ENCODE measurements around the gene VN1R2. TPM values are rescaled to one million over a fixed set of nuclear protein-coding genes. Genes with fewer than 3 reads are reported as not detected.
"Not testable (repeated sequence)": the region's sequence is repeated elsewhere in the genome, so short reads cannot be mapped to it uniquely, and the experiment has no call there.

VN1R2 gene
- total and polyA plus RNA-seq, 2 donors (not counting 1 experiment from before 2014, with no cell fraction given): not detected

DNA sequence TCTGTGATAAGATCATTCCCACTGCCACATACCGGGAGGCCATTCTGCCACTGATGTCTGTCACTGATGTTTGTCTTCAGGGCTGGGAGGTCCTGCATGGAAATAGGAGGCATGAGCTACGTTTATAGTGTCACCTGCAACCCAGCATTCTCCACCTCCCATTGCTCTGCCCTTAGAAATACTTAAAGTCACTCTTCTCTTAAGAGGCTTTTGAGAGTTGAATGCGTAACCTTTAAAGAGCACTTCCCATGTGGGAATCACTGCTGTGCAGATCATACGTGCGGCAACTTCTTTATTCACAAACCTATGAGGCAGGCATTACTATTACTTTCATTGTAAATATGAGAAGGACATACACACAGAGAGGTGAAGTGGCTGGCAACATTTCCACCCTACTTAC is 9.5 kb downstream of the VN1R2 start, which contains the start of gene VN1R4:
VN1R4 (minus strand) TSS at position 101 of the 400 bp plus-strand sequence; CDS start at position 43, 58 bp downstream.
- peaks cover 22% of the 10 kb centered on the region for H3K9me3 Mint-ChIP-seq (ENCODE audit: insufficient read depth)
- H3K79me2 ChIP-seq (ENCODE audit: control insufficient read depth, insufficient read depth, low read length); H3K27ac Mint-ChIP-seq; H3K9ac ChIP-seq (ENCODE audit: low read length); POLR2A ChIA-PET; H3K27ac ChIP-seq (ENCODE audit: low read length in 2 of 2); H3K4me1 Mint-ChIP-seq; H3K4me1 ChIP-seq (ENCODE audit: control insufficient read depth in 2 of 2, insufficient read depth in 2 of 2, low read length in 2 of 2); CTCF ChIA-PET; H3K27me3 Mint-ChIP-seq; H3K4me2 ChIP-seq (replicated peaks; ENCODE audit: low read depth, low read length, poor library complexity, severe bottlenecking); H4K20me1 ChIP-seq (ENCODE audit: control insufficient read depth, insufficient read depth, low read length, poor library complexity, severe bottlenecking); H3K27me3 ChIP-seq (replicated peaks in 1 of 4; ENCODE audit: control extremely low read depth in 1 of 4, control insufficient read depth in 3 of 4, insufficient read depth in 4 of 4, low read length in 3 of 4); intact Hi-C loops (cut with micrococcal nuclease); H3K4me3 Mint-ChIP-seq; ATAC-seq (ENCODE audit: low read depth); DNase-seq; H3K4me3 ChIP-seq (ENCODE audit: control extremely low read depth in 1 of 5, extremely low read depth in 1 of 5, insufficient read depth in 1 of 5, low read depth in 2 of 5, low read length in 4 of 5); H3K36me3 ChIP-seq (replicated peaks in 1 of 2; ENCODE audit: control extremely low read depth in 1 of 2, control insufficient read depth in 1 of 2, extremely low read depth in 1 of 2, insufficient read depth in 2 of 2, low read length in 1 of 2); H2AFZ ChIP-seq (ENCODE audit: insufficient read depth, low read depth, low read length, poor library complexity, severe bottlenecking): not testable (repeated sequence)
- H3K9me3 ChIP-seq (ENCODE audit: control extremely low read depth in 1 of 3, control insufficient read depth in 2 of 3, insufficient read depth in 1 of 3, low read length in 2 of 3): peaks cover 2 to 19% (median 4%) of the 10 kb centered on the region in 3 donors
- no CpG with 5 or more reads among the region's 5 CpGs for WGBS (ENCODE audit: insufficient coverage)

DNA sequence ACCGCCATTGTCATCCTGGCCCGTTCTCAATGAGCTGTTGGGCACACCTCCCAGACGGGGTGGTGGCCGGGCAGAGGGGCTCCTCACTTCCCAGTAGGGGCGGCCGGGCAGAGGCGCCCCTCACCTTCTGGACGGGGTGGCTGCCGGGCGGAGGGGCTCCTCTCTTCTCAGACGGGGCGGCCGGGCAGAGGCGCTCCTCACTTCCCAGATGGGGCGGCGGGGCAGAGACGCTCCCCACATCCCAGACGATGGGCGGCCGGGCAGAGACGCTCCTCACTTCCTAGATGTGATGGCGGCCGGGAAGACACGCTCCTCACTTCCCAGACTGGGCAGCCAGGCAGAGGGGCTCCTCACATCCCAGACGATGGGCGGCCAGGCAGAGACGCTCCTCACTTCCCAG is 11.8 kb downstream of the VN1R2 start:
- 94% methylated on average over 16 of the region's 27 CpGs for WGBS (ENCODE audit: insufficient coverage)
- not testable (repeated sequence) for H4K20me1 ChIP-seq (ENCODE audit: control insufficient read depth, insufficient read depth, low read length, poor library complexity, severe bottlenecking); H3K27me3 Mint-ChIP-seq

More for the DNA sequence above, 11.8 kb downstream of the VN1R2 start:
- H2AFZ ChIP-seq (ENCODE audit: insufficient read depth, low read depth, low read length, poor library complexity, severe bottlenecking); intact Hi-C loops (cut with micrococcal nuclease); POLR2A ChIA-PET; H3K36me3 ChIP-seq (replicated peaks in 1 of 2; ENCODE audit: control extremely low read depth in 1 of 2, control insufficient read depth in 1 of 2, extremely low read depth in 1 of 2, insufficient read depth in 2 of 2, low read length in 1 of 2); H3K4me2 ChIP-seq (replicated peaks; ENCODE audit: low read depth, low read length, poor library complexity, severe bottlenecking); H3K27me3 ChIP-seq (replicated peaks in 1 of 4; ENCODE audit: control extremely low read depth in 1 of 4, control insufficient read depth in 3 of 4, insufficient read depth in 4 of 4, low read length in 3 of 4); H3K4me3 ChIP-seq (ENCODE audit: control extremely low read depth in 1 of 5, extremely low read depth in 1 of 5, insufficient read depth in 1 of 5, low read depth in 2 of 5, low read length in 4 of 5); H3K27ac ChIP-seq (ENCODE audit: low read length in 2 of 2); H3K4me1 ChIP-seq (ENCODE audit: control insufficient read depth in 2 of 2, insufficient read depth in 2 of 2, low read length in 2 of 2); DNase-seq; H3K79me2 ChIP-seq (ENCODE audit: control insufficient read depth, insufficient read depth, low read length); H3K27ac Mint-ChIP-seq; ATAC-seq (ENCODE audit: low read depth); H3K4me3 Mint-ChIP-seq; H3K4me1 Mint-ChIP-seq; CTCF ChIA-PET; H3K9ac ChIP-seq (ENCODE audit: low read length): not testable (repeated sequence)
- H3K9me3 Mint-ChIP-seq (ENCODE audit: insufficient read depth): peaks cover 20% of the 10 kb centered on the region
- peaks cover 3 to 27% (median 4%) of the 10 kb centered on the region in 3 donors for H3K9me3 ChIP-seq (ENCODE audit: control extremely low read depth in 1 of 3, control insufficient read depth in 2 of 3, insufficient read depth in 1 of 3, low read length in 2 of 3)

Data from B cell (primary cell).